Muscle layer of colon (tissue), 2 donors: ENCODE results near the gene TBC1D22A.

Experiments
- H3K27ac ChIP-seq: one replicate; pipeline ENCODE4 v1.7.0; 2013; ENCODE audit warnings: low read depth, mild to moderate bottlenecking, low read length, moderate library complexity
- H3K27me3 ChIP-seq, 2 donors: one replicate each; pipeline ENCODE4 v1.7.0; 2013; ENCODE audit warnings: low read length in 2 of 2, mild to moderate bottlenecking in 2 of 2; ENCODE audit not compliant: insufficient read depth in 2 of 2, control insufficient read depth in 1 of 2
- H3K36me3 ChIP-seq: one replicate; pipeline ENCODE4 v1.7.0; 2013; ENCODE audit warnings: mild to moderate bottlenecking, low read length; ENCODE audit not compliant: insufficient read depth
- H3K4me1 ChIP-seq: one replicate; pipeline ENCODE4 v1.7.0; 2013; ENCODE audit warnings: mild to moderate bottlenecking, low read length; ENCODE audit not compliant: insufficient read depth
- H3K4me3 ChIP-seq, 2 donors: one replicate each; pipeline ENCODE4 v1.7.0; 2013; ENCODE audit warnings: low read length in 2 of 2, low read depth in 1 of 2, mild to moderate bottlenecking in 1 of 2, moderate library complexity in 1 of 2
- H3K9ac ChIP-seq: one replicate; pipeline ENCODE4 v1.7.0; 2013; ENCODE audit warnings: low read length
- H3K9me3 ChIP-seq: one replicate; pipeline ENCODE4 v1.7.0; 2013; ENCODE audit warnings: mild to moderate bottlenecking, low read length
- donor health status: abdominal sarcoma.
- donor health status: Adenocarcinoma of cecum.

The TBC1D22A gene

GRCh38 chr22:47207387-47207786 is 444.9 kb downstream of the TBC1D22A start:
- no peaks in the 10 kb centered on the region for H3K27me3 ChIP-seq
- no peaks in the 10 kb centered on the region for H3K9me3 ChIP-seq
- no peaks in the 10 kb centered on the region for H3K36me3 ChIP-seq
- no peak overlapping the region for H3K4me3 ChIP-seq
- H3K9ac ChIP-seq, result no peak overlapping the region
- no peak overlapping the region for H3K27ac ChIP-seq
- H3K4me1 ChIP-seq, result no peaks in the 10 kb centered on the region

GRCh38 chr22:47207846-47208554 is 445.6 kb downstream of the TBC1D22A start:
- H3K4me1 ChIP-seq, result no peaks in the 10 kb centered on the region
- no peak overlapping the region for H3K9ac ChIP-seq
- no peak overlapping the region for H3K4me3 ChIP-seq
- no peaks in the 10 kb centered on the region for H3K9me3 ChIP-seq
- H3K27me3 ChIP-seq, result no peaks in the 10 kb centered on the region
- H3K36me3 ChIP-seq, result no peaks in the 10 kb centered on the region
- H3K27ac ChIP-seq, result no peak overlapping the region

GRCh38 chr22:47208630-47209029 is 446.2 kb downstream of the TBC1D22A start:
- Histone ChIP-seq H3K9me3 (no peaks in the 10 kb centered on the region), H3K27me3 (no peaks in the 10 kb centered on the region)

DNA sequence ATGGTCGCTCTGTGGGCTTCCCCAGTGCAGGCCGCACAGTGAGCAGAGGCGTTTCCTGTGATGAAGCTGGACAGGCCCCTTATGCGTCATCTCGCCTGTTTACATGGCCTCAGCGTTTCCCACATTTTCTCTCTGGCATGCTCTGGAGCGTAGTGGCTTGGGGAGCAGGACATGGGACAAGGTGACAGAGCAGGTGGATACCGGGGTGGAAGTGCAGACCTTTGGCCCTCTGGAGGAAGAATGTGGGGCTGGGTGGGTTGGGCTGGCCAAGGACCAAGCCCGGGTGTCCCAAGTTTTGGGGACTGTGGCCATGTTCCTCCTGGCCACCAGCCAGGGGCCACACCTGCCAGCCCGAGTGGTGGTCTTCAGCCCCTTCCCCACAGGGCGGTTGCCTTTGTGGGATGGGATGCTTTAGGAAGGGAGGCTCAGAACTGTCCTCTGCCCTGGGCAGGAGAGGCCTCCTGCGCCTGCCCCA is 446.6 kb downstream of the TBC1D22A start:
- H3K27me3 ChIP-seq, result no peaks in the 10 kb centered on the region

More at GRCh38 chr22:47208630-47209029, 446.2 kb downstream of the TBC1D22A start:
- no peaks in the 10 kb centered on the region for H3K4me1 ChIP-seq
- no peak overlapping the region for H3K4me3 ChIP-seq
- H3K27ac ChIP-seq, result no peak overlapping the region
- no peaks in the 10 kb centered on the region for H3K36me3 ChIP-seq
- H3K9ac ChIP-seq, result no peak overlapping the region

GRCh38 chr22:47209547-47210023 is 447.1 kb downstream of the TBC1D22A start:
- no peak overlapping the region for H3K27ac ChIP-seq
- H3K4me3 ChIP-seq, result no peak overlapping the region
- H3K9ac ChIP-seq, result no peak overlapping the region
- no peaks in the 10 kb centered on the region for H3K4me1 ChIP-seq
- H3K9me3 ChIP-seq, result no peaks in the 10 kb centered on the region
- no peaks in the 10 kb centered on the region for H3K27me3 ChIP-seq
- no peaks in the 10 kb centered on the region for H3K36me3 ChIP-seq

More for the DNA sequence above, 446.6 kb downstream of the TBC1D22A start:
- Histone ChIP-seq H3K9me3 (no peaks in the 10 kb centered on the region), H3K4me3 (no peak overlapping the region), H3K9ac (no peak overlapping the region), H3K36me3 (no peaks in the 10 kb centered on the region), H3K27ac (no peak overlapping the region), H3K4me1 (no peaks in the 10 kb centered on the region)

DNA sequence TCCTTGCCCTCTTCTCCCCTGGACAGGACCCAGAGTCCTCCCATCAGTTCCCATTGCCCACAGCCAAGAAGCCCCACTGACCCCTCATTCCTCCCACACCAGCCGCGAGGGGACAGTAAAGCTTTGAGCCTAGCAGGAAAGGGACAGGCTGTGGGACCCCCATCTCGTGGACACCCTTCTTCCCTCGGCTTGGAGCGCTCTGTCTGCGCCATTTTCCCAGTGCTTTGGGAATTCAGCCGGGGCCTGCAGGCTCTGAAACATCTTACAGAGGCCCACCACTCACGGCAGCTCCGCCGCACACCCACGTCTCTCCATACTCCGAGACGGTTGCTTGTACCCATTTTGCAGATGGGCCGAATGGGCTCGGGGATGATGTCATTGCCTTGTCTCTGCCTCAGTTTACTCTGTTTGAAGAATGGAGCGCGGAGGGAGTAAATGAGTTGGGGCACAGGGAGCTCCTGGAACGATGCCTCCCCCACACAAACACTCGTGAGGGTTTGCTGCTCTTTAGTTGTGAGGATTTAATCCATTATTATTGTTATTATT is 447.7 kb downstream of the TBC1D22A start:
- H3K9me3 ChIP-seq, result no peaks in the 10 kb centered on the region
- H3K27me3 ChIP-seq, result no peaks in the 10 kb centered on the region
- no peaks in the 10 kb centered on the region for H3K4me1 ChIP-seq
- H3K4me3 ChIP-seq, result no peak overlapping the region
- no peak overlapping the region for H3K9ac ChIP-seq
- H3K36me3 ChIP-seq, result no peaks in the 10 kb centered on the region
- no peak overlapping the region for H3K27ac ChIP-seq

DNA sequence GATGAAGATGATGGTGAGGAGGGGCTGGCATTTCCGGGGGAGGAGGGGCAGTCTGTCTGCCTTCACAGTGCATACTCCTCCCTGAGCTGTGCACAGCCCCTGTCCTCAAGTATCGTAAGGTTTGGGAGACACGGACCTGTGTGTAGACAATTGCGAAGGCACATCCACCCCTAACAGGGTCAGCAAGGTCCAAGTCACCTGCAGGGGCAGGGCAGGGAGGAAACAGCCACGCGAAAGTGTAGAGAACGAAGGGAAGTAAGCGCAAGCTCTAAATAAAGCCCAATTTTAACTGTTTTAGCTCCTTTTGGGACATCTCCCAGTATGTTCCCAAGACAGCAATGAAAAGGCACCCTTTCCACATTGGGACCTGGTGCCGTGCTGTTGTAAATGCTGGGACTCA is 448.2 kb downstream of the TBC1D22A start:
- H3K27ac ChIP-seq, result no peak overlapping the region
- H3K4me1 ChIP-seq, result no peaks in the 10 kb centered on the region
- no peak overlapping the region for H3K4me3 ChIP-seq
- no peaks in the 10 kb centered on the region for H3K9me3 ChIP-seq
- no peak overlapping the region for H3K9ac ChIP-seq
- no peaks in the 10 kb centered on the region for H3K36me3 ChIP-seq
- H3K27me3 ChIP-seq, result no peaks in the 10 kb centered on the region

DNA sequence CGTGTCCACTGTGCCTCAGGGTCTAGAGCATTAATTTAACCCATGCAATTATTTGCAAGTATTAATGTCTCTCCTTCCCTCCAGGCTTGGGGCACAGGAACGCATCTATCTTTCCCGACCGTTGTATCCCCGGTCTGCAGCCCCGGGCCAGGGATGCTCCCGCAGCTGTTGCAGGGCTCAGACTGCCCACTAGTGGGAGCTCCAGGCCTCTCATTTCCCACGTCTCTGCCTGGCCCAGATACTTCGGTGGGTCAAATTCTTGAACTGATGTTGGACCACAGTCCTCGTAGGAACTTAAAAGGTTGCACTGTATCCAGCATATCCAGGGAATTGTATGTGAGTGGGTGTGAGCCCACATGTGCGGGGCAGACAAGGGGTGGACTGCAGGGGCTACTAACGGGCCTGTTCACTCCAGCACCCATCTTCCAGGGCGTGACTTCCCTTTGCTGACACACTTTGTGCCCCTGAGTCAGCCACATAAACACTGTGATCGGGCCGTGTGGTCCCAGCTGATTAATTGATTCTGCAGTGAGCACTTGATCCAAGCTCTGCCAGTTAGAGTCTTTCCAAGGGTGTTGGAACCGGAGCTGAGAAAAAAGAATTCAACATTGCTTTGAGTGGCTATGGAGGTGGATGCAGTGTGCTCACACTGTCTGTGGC is 451.3 kb downstream of the TBC1D22A start:
- Histone ChIP-seq H3K27ac (no peak overlapping the region), H3K9ac (no peak overlapping the region), H3K9me3 (no peaks in the 10 kb centered on the region), H3K4me1 (no peaks in the 10 kb centered on the region), H3K36me3 (no peaks in the 10 kb centered on the region), H3K27me3 (no peaks in the 10 kb centered on the region), H3K4me3 (no peak overlapping the region)

GRCh38 chr22:47215851-47216250 is 453.4 kb downstream of the TBC1D22A start:
- Histone ChIP-seq H3K4me1 (no peaks in the 10 kb centered on the region), H3K9me3 (no peaks in the 10 kb centered on the region), H3K27me3 (no peaks in the 10 kb centered on the region), H3K9ac (no peak overlapping the region), H3K27ac (no peak overlapping the region), H3K36me3 (no peaks in the 10 kb centered on the region), H3K4me3 (no peak overlapping the region)

DNA sequence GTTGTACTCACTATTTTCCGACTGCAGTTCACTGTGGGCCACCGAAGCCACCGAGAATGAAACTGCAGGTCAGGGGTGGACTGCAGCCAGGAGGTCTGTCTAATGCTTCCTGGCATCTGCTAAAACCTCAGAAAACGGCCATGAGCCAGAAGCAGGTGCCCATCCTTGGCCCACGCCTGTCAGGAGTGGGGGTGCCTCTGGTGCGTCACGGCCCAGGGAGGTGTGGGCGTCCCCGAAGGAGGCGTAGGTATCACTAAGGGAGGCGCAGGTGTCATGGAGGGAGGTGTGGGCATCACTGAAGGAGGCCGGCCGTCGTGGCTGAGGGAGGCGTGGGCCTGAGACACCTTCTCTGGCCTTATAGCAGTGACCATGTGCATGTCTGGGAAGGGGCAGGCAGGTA is 456.2 kb downstream of the TBC1D22A start:
- Histone ChIP-seq H3K27ac (no peak overlapping the region), H3K4me1 (no peaks in the 10 kb centered on the region), H3K9ac (no peak overlapping the region), H3K27me3 (no peaks in the 10 kb centered on the region), H3K36me3 (no peaks in the 10 kb centered on the region), H3K9me3 (no peaks in the 10 kb centered on the region), H3K4me3 (no peak overlapping the region)

- Histone ChIP-seq H3K4me3 (no peak overlapping the region), H3K27me3 (no peaks in the 10 kb centered on the region), H3K4me1 (no peaks in the 10 kb centered on the region), H3K9ac (no peak overlapping the region), H3K36me3 (no peaks in the 10 kb centered on the region), H3K9me3 (no peaks in the 10 kb centered on the region), H3K27ac (no peak overlapping the region)
These were observed 457.3 kb downstream of the TBC1D22A start for GRCh38 chr22:47219789-47220188.
